Islet of Langerhans (tissue), 1 donor: ENCODE measurements around the gene OR5K4.

Source experiments
- FAIRE-seq: peaks from one replicate; lab custom pipeline; 2011; peaks lifted over from hg19 to GRCh38; lab: Jason Lieb, UNC

OR5K4 gene, protein sequence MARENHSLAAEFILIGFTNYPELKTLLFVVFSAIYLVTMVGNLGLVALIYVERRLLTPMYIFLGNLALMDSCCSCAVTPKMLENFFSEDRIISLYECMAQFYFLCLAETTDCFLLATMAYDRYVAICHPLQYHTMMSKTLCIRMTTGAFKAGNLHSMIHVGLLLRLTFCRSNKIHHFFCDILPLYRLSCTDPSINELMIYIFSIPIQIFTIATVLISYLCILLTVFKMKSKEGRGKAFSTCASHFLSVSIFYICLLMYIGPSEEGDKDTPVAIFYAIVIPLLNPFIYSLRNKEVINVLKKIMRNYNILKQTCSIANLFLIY

DNA sequence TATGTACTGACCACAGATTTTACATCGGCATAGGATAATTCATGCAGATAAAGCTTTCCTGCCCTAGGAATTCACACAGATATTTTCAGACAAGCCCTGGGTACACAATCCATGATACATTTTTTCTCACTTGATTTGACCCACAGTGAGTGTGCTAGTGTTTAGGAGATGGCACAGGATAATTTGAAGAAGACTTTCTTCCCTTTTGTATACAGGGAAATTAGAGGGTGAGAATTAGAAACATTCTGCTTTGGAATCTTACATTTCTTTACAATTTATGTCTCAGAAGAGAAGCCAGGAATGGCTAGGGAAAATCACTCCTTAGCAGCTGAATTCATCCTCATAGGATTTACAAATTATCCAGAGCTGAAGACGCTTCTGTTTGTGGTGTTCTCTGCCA, at the start of gene OR5K4:
OR5K4 (plus strand) TSS at position 301 of the 400 bp plus-strand sequence; CDS start at position 301, 0 bp downstream.
- no peak for FAIRE-seq

DNA sequence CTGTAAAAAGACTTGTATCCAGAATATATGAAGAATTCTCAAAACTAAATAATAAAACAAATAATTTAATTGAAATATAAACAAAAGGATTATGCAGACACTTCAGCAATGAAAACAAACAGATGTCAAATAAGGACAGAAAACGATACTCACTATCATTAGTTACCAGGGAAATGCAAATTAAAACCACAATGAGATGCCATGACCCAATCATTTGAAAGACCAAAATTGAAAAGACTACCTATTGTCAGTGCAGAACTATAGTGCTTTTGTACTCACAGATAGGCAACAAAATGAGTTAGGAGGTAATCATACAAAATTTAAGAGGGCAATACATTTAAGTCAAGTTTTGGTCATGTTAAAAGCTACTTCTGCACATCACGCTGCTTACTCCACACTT, 31.6 kb upstream of the OR5K4 start:
- no peak for FAIRE-seq

DNA sequence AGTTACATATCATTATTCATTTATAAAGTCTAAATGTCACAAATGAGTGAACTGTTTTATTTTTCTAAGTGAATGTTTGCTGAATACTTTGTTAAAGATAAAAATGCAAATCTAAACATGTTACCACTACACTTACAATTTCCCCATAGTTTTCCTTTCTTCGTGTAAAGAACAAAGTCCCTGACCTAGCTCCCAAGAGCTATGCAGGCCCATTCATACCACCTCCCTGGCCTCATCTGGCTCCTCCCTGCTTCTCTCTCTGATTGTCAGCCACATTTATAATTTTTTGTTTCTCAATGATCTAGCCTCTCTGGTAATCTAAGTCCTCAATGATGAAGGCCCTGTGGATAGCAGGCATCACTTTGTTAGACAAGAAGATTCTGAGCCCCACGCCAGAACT, 31.0 kb upstream of the OR5K4 start:
- no peak for FAIRE-seq

DNA sequence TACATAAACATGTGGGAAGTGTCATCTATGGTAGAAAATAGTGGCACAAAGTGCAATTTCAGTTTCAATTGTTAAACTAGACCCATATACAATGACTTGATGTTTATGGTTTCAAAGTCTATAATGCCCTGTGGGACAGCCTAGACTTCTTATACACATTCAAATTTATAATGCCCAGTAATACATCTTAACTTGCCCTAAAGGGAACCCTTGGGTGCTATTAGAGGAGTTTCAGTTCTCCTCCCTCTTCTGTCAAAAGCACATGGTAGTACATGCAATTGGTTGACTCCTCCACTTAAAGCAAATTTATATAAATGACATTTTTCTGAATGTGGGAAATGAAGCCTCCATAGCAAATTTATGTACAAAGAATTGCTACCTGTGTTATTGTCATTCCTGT, 30.2 kb upstream of the OR5K4 start:
- FAIRE-seq = no peak

DNA sequence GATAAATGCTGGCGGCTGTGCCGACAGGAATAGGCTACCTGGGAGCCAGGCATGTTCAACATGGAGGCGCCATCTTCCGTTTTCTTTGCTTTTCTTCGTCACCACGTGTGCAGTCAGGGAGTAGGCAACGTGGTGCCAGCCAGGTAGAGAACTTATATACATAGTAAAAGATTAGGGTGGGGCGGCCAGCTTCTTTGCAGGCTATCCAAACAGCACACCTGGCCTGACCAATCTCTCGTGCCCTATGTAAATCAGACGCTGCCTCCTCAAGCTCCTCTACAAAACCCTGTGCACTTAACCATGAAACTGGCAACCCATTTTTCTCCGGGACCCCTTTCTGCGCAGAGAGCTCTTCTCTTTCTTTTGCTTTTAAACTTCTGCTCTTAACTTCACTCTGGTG, 28.6 kb upstream of the OR5K4 start:
- FAIRE-seq = no peak

DNA sequence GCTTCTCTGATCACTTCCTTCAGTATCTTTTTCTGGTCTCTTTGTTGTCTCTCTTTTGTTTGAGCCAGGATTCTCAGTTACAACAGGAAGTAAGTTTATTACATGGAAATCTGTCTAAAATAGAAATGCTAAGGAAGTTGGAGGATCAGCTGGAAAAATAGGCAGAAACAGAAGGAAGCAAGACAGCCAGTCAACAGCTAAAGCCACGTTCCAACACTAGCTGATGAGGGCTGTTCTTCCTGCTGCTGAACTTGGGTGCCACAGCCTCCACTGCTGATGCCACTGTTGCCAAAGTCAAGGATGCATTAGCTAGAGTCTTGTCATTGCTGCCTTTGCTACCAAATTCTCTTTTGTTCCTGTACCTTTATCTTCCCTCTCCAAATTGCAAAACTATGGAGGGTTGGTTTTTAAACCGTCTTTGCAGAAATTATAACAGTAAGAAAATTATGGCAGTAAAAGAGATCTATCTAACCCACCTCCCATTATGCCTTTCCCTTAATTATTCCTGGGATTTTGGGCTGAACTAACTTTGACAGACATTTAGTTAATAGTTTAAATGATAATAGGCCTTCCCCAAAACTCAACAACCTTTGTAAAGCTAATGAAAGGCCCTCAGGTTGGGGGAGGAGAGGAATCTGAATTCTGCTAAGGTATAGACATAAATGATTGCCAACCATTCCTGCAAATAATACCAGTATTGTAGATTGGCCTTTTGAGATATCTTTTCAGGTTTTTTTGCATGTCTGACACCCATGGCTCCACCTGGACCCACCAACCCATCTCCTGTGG, 27.4 kb upstream of the OR5K4 start:
- no peak for FAIRE-seq

DNA sequence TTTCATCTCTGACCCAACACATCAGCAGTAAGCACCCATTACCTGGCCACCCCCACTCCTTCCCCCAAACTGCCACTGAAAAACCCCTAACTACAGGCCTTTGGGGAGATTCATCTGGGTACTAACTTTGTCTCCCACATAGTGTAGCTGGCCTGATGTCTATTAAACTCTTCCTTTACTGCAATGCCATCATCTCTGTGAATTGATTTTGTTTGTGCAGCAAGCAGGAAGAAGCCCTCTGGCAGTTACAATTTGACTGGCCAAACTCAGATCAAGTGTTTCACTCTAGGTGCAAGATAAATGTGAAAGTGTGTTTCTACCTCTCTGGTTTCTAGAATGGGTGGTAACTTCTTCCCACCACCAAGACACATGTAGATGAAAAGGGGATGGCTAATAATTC, 26.7 kb upstream of the OR5K4 start:
- no peak for FAIRE-seq

DNA sequence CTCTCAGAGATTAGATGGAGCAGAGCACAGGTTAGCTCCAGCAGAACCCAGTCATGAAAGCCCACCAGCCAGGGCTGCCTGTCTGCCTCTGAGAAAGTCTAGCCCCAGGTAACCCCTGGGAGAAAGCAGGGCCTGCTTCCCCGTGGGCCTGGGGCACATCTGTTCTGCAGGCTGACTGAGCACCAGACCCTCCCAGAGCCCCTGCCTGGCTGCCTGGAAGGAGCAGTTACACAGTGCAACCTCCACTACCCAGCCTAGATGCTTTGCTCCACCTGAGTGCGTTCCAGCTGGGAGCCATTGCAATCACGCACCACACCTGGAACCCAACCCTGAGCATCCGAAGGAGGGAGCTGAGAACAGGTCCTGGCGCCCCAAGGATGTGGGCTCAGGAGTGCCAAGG, 24.7 kb upstream of the OR5K4 start:
- no peak for FAIRE-seq

DNA sequence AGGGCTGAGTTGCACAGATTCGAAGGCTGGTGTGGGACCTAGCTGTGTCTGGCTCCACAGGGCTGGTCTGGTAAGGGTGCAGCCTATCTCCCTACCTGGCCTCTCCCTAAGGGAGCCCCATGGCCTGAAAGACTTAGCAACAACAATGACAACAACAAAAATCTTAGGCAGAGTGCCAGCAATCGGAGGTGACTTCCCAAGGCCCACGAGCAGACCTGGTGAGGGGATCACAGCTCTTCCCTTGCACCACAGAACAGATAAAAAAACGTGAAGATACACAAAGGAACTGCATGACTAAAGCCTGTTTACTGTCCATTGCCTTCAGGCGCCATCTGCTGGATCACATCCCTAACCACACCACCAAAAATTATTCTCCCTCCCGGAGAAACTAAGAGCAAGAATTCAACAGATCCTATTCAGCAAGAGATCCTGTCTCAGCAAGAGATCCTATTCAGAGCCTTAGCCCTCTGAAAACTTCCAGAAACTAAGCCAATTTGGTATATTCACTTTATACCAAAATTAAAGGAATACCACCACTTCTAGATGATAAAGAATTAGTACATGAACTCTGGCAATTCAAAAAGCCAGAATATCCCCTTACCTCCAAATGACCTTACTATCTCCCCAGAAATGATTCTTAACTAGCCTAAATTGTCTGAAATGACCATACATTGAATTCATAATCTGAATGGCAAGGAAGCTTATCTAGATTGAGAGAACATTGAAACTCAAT, 24.1 kb upstream of the OR5K4 start:
- FAIRE-seq = peak; percentile 96

DNA sequence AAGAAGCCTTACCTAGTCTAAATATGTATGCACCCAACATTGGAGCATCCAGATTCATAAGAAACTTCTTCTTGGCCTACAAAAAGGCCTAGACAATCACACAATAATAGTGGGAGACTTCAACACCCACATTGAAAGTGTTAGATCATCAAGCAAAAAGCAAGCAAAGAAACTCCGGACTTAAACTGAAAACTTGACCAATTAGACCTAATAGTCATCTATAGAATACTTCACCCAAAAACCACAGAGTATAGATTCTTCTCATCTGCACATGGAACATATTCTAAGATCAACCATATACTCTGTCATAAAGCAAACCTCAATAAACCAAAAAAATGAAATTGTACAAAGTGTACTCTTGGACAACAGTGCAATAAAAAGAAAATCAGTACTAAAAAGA, 22.3 kb upstream of the OR5K4 start:
- no peak for FAIRE-seq

DNA sequence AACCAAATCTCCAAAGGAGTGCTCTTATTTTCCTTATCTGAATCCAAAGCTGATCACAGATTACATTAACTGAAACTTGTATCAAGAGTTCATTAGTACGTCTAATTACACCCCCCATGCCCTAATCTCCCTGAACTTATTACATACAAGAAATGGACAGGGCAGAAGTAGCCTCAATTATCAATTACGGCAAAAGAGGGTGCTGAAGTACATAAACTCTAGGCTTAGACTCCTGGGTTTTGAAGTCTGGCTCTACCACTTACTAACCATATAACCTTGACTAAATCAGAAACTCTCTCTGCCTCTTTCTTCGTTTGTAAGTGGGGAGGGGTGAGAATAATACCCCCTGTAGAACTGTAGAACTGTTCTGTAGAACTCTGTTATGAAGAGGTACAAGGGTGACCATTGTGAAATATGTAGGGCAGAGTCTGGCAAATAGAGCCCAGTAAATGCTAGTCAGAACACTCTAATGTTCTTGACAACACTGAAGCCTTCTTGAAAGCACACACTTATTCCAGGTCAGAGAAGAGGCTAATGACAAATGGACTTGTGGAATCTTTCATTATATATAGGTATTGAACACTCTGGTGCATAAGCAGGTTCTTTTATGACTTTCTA, 19.6 kb upstream of the OR5K4 start:
- no peak for FAIRE-seq

DNA sequence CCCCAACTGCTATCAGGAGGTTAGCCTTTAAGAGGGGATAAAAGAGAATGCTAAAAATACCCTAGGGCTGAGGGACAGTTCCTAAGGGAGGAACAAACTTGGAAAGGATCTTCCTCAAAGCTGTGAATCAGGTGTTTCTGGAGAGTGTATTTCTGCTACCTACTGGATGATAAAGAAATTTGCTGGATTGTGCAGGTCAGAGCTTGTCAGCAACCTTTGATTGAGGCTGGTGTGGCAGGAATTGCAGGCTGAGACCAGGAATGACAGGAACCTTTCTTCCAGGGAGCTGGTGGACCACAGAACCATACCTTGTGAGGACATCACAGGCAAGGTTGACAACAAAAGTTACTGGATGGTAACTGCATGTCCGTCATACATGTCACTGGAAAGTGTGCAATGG, 14.6 kb upstream of the OR5K4 start:
- FAIRE-seq = no peak

DNA sequence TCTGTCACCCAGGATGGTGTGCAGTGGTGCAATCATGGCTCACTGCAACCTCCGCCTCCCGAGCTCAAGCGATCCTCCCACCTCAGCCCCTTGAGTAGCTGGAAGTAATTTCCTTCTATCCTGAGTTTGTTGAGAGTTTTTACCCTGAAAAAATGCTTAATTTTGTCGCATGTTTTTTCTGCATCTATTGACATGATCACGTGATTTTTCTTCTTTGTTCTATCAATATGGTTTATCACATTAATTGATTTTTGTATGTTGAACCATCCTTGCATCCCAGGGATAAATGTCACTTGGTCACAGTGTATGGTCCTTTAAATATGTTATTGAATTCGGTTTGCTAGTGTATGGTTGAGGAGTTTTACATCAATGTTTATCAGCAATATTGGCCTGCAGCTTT, 11.9 kb upstream of the OR5K4 start:
- FAIRE-seq = no peak

DNA sequence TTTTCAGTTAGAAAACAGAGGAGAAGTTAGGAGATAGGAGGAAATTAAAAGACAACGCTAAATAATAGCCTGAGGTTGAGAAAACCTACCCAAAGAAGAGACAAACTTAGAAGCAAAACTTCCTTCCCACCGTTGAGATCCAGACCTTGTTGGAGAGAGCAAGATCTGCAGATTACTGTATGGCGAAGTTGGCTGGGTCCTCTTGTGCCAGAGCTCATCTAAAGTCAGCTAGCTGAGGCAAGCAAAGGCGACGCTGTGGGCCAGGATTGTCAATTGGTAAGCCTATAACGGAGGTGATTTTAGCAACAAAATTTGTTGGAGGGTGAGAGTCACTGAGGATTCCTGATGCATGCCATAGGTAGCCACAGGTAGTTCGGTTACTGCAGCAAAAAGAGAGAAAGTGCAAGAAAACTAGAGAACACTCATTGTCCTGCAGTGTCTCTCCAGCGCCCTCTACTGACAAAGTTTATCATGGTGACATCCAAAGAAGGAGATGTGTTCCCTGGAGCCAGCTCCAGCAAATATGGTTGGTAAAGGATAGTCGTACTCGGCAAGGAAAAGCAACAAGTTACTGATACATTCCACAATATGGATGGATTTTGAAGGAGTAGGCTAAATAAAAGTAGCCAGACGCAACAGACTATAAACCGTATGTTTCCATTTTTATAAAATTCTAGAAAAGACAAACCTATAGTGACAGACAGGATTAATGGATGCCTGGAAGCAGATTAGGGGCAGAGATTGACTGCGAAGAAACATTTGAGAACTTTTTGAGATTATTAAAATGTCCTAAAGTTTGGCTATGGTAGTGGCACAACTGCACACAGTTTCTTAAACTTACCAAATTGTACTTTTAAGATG, 9.8 kb upstream of the OR5K4 start:
- no peak for FAIRE-seq

DNA sequence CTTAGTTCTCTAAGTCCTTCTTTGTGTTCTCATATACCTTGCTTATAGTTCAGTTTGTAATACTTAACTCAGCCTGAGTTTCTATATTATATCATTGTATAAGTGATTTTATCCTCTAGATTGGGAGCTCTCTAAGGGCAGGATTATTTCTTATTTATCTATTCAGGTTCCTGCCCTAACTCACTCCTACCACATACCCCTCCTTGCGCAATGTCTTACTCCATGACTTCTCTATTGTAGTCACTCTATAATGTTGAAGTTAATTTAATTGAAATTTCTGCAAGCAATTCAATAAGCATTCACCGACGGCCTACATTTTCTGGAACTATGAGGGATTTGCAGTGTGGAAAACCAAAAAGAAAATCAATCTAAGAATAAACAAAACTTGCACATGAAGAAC, 3.6 kb upstream of the OR5K4 start:
- FAIRE-seq = no peak

DNA sequence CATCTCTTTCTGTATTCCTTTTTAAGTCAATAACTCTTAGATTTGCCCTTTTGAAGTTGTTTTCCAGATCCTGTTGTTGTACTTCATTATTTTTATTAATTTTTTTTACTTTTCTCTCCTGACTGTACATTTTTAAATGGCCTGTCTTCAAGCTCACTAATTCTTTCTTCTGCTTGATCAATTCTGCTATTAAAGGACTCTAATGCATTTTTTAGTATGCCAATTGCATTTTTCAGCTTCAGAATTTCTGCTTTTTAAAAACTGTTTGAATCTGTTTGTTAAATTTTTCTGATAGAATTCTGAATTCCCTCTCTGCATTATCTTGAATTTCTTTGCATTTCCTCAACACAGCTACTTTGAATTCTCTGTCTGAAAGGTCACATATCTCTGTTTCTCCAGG, 5.6 kb downstream of the OR5K4 start:
- no peak for FAIRE-seq

DNA sequence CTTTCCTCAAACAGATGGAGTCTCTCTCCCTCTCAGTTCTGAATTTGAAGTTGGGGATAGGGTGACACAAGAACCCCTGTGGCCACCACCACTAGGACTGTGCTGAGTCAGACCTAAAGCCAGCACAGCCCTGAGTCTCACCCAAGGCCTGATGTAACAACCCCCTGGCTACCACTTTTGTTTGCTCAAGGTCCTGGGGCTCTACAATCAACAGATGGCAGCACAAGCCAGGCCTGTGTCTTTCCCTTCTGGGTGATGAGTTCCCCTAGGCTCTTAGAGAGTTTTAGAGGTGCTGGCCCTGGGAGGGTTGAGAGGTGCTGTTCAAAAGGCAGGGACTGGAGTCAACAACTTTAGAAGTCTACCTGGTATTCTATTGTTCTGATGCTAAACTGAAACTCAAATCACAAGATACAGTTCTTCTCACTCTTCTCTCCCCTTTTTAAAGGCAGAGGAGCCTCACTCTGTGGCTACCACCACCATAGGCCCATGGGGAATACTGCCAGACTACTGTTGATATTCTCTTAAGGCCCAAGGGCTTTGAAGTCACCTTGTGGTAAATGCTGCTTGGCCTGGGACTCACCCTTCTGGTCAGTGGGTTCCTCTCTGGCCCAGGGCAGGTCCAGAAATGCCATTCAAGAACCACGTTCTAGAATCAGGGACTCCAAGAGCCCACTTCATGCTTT, 6.5 kb downstream of the OR5K4 start:
- no peak for FAIRE-seq

DNA sequence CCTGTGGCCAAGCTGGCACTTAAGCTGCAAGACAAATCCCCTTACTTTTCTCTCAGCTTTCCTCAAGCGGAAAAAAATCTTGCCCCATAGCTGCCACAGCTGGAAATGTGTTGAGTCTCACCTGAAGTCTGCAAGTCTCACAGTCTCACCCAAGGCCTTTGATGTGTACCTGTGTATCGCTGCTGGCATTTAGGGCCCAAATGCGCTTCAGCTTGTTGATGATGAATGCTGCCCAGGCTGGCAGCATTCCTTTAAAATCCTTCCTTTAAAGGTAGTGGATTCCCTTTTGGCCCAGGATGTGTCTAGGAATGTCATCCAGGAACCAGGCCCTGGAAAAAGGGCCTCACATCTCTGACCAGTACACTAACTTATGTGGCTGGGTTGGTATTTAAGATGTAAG, 7.0 kb downstream of the OR5K4 start:
- no peak for FAIRE-seq

DNA sequence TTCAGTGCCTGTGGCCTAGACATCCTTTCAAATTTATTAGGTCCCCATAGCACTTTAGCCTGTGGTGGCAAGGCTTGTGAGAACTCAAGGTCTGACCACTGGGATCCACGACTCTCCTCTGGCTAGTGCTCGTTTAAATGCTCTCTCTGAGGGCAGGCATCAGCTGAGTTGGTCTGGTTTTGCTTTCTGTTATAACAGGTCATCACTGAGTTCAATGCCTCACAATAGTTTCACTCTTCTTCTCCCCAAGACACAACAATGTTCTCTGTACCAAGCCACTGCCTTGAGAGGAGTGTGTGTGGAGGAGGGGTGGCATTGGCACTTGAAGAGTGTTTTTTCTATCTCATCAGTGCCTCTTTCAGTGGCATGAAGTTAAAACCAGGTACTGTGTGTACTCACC, 7.6 kb downstream of the OR5K4 start:
- FAIRE-seq = no peak

DNA sequence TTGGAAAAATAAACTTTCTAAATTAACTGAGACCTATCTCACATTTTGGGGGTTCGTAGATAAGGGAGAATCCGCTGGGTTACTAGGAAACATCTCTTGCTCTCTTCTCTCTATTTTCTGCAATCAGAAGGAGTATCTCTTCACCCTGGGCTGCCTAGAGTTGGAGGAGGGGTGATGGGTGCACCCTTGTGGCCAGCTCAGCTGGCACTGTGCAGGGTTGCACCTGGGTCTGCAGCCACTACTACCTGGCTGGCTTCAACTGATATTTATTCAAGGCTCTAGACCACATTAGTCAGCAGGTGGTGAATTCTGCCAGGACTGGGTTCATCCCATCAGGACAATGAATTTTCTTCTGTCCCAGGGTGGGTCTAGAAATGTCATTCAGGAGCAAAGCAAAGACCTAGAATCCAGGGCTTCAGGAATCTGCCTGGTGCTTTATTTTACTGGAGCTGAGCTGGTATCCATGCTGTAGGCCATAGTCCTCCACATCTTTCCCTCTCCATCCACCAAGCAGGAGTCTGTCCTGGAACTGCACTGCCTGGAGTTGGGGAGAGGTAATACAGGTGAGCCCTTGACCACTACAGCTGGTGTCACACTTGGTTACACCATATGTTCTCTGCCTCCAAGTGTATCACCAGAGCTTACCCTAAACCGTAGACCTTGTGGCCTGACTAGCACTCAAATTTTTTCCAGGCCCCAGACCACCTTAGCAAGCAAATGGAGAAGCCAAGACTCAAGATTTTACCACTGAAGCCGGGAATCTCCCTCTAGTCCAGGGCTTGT, 14.0 kb downstream of the OR5K4 start:
- no peak for FAIRE-seq
